Gastroesophageal sphincter (tissue), 3 donors: ENCODE results near the gene PRKN.

Source experiments
- EP300 ChIP-seq: sonication (generic); formaldehyde crosslinking; IDR thresholded peaks from one replicate; pipeline ENCODE4 v1.6.1; 2017; ENCODE audit warnings: antibody characterized with exemption, mild to moderate bottlenecking
- POLR2A ChIP-seq, 2 donors: fragments of 450-650 bp; IDR thresholded peaks; one replicate each; pipeline ENCODE4 v1.6.1; 2017; ENCODE audit warnings: antibody characterized with exemption in 2 of 2, mild to moderate bottlenecking in 2 of 2, moderate library complexity in 1 of 2
- POLR2AphosphoS5 ChIP-seq: sonication (generic); formaldehyde crosslinking; IDR thresholded peaks from one replicate; pipeline ENCODE4 v1.6.1; 2017; ENCODE audit warnings: antibody characterized with exemption
- TF ChIP-seq, protein P1 (sequence below), 4 experiments: fragments of 200-600 bp in 2 of 4; fragments of 450-650 bp in 2 of 4; sonication (generic) in 1 of 4; IDR thresholded peaks; one replicate each; pipeline ENCODE4 v1.5.1; 2017 to 2019; ENCODE audit warnings: antibody characterized with exemption in 4 of 4, mild to moderate bottlenecking in 2 of 4, moderate library complexity in 2 of 4

- TF ChIP-seq, protein P1, sequence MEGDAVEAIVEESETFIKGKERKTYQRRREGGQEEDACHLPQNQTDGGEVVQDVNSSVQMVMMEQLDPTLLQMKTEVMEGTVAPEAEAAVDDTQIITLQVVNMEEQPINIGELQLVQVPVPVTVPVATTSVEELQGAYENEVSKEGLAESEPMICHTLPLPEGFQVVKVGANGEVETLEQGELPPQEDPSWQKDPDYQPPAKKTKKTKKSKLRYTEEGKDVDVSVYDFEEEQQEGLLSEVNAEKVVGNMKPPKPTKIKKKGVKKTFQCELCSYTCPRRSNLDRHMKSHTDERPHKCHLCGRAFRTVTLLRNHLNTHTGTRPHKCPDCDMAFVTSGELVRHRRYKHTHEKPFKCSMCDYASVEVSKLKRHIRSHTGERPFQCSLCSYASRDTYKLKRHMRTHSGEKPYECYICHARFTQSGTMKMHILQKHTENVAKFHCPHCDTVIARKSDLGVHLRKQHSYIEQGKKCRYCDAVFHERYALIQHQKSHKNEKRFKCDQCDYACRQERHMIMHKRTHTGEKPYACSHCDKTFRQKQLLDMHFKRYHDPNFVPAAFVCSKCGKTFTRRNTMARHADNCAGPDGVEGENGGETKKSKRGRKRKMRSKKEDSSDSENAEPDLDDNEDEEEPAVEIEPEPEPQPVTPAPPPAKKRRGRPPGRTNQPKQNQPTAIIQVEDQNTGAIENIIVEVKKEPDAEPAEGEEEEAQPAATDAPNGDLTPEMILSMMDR (IDR thresholded peaks at IDR 0.05), result no peak
- no peak for TF ChIP-seq POLR2AphosphoS5
- no peak for TF ChIP-seq EP300
- TF ChIP-seq POLR2A (IDR thresholded peaks at IDR 0.05), result no peak
These were observed 239.1 kb downstream of the PRKN start for GRCh38 chr6:162488444-162488843.
